MM.1S (cell line): Measurements from ENCODE around the gene BCAS4.

ENCODE experiments used
- DNase-seq: peaks from one replicate; pipeline ENCODE4 v3.0.0-alpha.2; 2015
- H2AFZ ChIP-seq: fragments of 300-600 bp; sonication (generic); 2 replicates; pipeline ENCODE4 v1.6.0; 2016; ENCODE audit warnings: antibody characterized with exemption, low read length
- H3F3A ChIP-seq: fragments of 300-600 bp; sonication (generic); 2 replicates; pipeline ENCODE4 v1.6.1; 2016; ENCODE audit warnings: mild to moderate bottlenecking, antibody characterized with exemption, low read length, moderate library complexity, mixed read lengths; ENCODE audit not compliant: insufficient read depth
- H3K27ac ChIP-seq: fragments of 300-600 bp; sonication (generic); 2 replicates; pipeline ENCODE4 v1.5.1; 2016; ENCODE audit warnings: mild to moderate bottlenecking, low read length
- H3K27me3 ChIP-seq: fragments of 300-600 bp; sonication (generic); replicated peaks from 2 replicates; pipeline ENCODE4 v1.6.0; 2016; ENCODE audit warnings: low read length; ENCODE audit not compliant: insufficient read depth
- H3K36me3 ChIP-seq: fragments of 300-600 bp; sonication (generic); replicated peaks from 2 replicates; pipeline ENCODE4 v1.6.1; 2016; ENCODE audit warnings: mild to moderate bottlenecking, low read length, mixed read lengths; ENCODE audit not compliant: insufficient read depth
- H3K4me1 ChIP-seq: fragments of 300-600 bp; sonication (generic); 2 replicates; pipeline ENCODE4 v1.6.1; 2016; ENCODE audit warnings: low read length, mixed read lengths
- H3K4me2 ChIP-seq: fragments of 300-600 bp; sonication (generic); 2 replicates; pipeline ENCODE4 v1.6.0; 2016; ENCODE audit warnings: low read depth, low read length
- H3K4me3 ChIP-seq: fragments of 300-600 bp; sonication (generic); 2 replicates; pipeline ENCODE4 v1.5.1; 2016; ENCODE audit warnings: low read length, mixed read lengths
- H3K79me2 ChIP-seq: fragments of 300-600 bp; sonication (generic); 2 replicates; pipeline ENCODE4 v1.6.1; 2016; ENCODE audit warnings: mixed run types, low read length, mixed read lengths
- H3K9ac ChIP-seq: fragments of 300-600 bp; sonication (generic); 2 replicates; pipeline ENCODE4 v1.6.1; 2016; ENCODE audit warnings: low read length, mixed read lengths
- H3K9me2 ChIP-seq: fragments of 300-600 bp; sonication (generic); replicated peaks from 2 replicates; pipeline ENCODE4 v1.6.1; 2016; ENCODE audit warnings: mild to moderate bottlenecking, low read length, mixed read lengths; ENCODE audit not compliant: insufficient read depth
- H3K9me3 ChIP-seq: fragments of 300-600 bp; sonication (generic); replicated peaks from 2 replicates; pipeline ENCODE4 v1.6.1; 2016; ENCODE audit warnings: mild to moderate bottlenecking, low read length, mixed read lengths; ENCODE audit not compliant: insufficient read depth
- H4K20me1 ChIP-seq: fragments of 300-600 bp; sonication (generic); 2 replicates; pipeline ENCODE4 v1.6.1; 2016; ENCODE audit warnings: mild to moderate bottlenecking, low read length, moderate library complexity, mixed read lengths; ENCODE audit not compliant: insufficient read depth
- EZH2 ChIP-seq: fragments of 300-600 bp; sonication (generic); optimal IDR thresholded peaks from 2 replicates; pipeline ENCODE3; 2017; ENCODE audit warnings: low read depth, mild to moderate bottlenecking, antibody characterized with exemption, low read length, mixed read lengths
- EZH2phosphoT487 ChIP-seq: fragments of 300-600 bp; sonication (generic); IDR thresholded peaks from 2 replicates; pipeline ENCODE4 v1.6.1; 2018; ENCODE audit warnings: antibody characterized with exemption, low read length
- TF ChIP-seq, protein P1 (sequence below): fragments of 300-600 bp; sonication (generic); IDR thresholded peaks from 2 replicates; pipeline ENCODE4 v1.5.1; 2016; ENCODE audit warnings: antibody characterized with exemption, low read length, mixed read lengths

BCAS4 gene

DNA sequence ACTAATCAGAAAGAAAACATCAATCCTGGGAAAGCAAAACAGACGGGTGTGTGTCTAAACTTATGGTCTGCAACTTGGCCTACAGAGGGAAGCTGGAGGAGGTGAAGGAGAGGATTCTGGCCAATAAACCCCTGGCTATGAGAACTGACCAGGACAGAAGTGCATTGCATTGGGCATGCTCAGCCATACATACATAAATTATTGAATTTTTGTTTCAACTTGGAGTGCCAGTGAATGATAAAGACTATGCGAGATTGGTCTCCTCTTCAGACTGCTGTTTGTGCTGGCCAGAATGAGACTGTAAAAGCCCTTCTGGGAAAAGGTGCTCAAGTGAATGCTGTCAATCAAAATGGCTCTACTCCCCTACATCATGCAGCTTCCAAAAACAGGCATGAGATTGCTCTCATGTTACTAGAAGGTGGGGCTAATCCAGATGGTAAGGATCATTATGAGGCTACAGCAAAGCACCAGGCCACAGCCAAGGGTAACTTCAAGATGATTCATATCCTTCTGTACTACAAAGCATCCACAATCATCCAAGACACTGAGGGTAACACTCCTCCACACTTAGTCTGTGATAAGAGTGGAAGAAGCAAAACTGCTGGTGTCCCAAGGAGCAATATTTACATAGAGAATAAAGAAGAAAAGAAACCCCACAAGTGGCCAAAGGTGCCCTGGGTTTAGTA is 119.0 kb downstream of the BCAS4 start:
- Histone ChIP-seq H4K20me1 (peaks cover 93% of the 10 kb centered on the region), H3K36me3 (peaks cover 19% of the 10 kb centered on the region), H2AFZ (no peak overlapping the region), H3K79me2 (peaks cover 99% of the 10 kb centered on the region), H3K27ac (no peak overlapping the region), H3K9ac (no peak overlapping the region), H3K4me2 (no peak overlapping the region), H3K9me3 (no peaks in the 10 kb centered on the region), H3K4me3 (no peak overlapping the region), H3K9me2 (no peaks in the 10 kb centered on the region), H3K4me1 (peaks cover 32% of the 10 kb centered on the region), H3K27me3 (no peaks in the 10 kb centered on the region), H3F3A (peaks cover 28% of the 10 kb centered on the region; the same call in 1 of the 2 replicates)
- TF ChIP-seq, protein P1, sequence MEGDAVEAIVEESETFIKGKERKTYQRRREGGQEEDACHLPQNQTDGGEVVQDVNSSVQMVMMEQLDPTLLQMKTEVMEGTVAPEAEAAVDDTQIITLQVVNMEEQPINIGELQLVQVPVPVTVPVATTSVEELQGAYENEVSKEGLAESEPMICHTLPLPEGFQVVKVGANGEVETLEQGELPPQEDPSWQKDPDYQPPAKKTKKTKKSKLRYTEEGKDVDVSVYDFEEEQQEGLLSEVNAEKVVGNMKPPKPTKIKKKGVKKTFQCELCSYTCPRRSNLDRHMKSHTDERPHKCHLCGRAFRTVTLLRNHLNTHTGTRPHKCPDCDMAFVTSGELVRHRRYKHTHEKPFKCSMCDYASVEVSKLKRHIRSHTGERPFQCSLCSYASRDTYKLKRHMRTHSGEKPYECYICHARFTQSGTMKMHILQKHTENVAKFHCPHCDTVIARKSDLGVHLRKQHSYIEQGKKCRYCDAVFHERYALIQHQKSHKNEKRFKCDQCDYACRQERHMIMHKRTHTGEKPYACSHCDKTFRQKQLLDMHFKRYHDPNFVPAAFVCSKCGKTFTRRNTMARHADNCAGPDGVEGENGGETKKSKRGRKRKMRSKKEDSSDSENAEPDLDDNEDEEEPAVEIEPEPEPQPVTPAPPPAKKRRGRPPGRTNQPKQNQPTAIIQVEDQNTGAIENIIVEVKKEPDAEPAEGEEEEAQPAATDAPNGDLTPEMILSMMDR = no peak
- TF ChIP-seq EZH2 (no peak), EZH2phosphoT487 (no peak)
- DNase-seq = no peak

DNA sequence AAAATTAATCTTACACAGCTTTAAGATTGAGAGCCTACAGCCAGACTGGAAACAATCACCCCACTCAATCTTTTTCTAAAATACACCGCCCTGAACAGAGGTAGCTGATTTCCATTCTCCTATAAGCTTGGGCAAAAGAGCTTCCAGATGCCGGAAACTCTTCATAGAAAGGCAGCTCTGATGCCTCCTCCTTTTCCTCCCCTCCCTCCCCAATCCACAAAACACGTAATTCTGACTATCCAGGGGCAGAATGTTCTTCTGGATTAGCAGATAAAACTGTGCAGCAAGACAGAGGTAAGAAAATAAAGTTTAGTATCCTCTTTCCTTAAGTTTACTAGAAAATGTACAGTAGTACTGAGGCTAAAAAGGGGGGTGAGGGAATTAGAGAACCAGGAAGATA is 120.6 kb downstream of the BCAS4 start:
- Histone ChIP-seq H2AFZ (no peak overlapping the region), H3K9me3 (no peaks in the 10 kb centered on the region), H3K79me2 (peaks cover 98% of the 10 kb centered on the region), H3K27ac (no peak overlapping the region), H3F3A (peaks cover 28% of the 10 kb centered on the region; the same call in 1 of the 2 replicates), H3K9me2 (no peaks in the 10 kb centered on the region), H3K9ac (no peak overlapping the region), H3K27me3 (no peaks in the 10 kb centered on the region), H3K4me2 (no peak overlapping the region), H4K20me1 (peaks cover 88% of the 10 kb centered on the region), H3K4me1 (peaks cover 32% of the 10 kb centered on the region), H3K36me3 (peaks cover 19% of the 10 kb centered on the region), H3K4me3 (no peak overlapping the region)
- DNase-seq = no peak
- TF ChIP-seq EZH2 (no peak), EZH2phosphoT487 (no peak)
- TF ChIP-seq, protein P1 = no peak

DNA sequence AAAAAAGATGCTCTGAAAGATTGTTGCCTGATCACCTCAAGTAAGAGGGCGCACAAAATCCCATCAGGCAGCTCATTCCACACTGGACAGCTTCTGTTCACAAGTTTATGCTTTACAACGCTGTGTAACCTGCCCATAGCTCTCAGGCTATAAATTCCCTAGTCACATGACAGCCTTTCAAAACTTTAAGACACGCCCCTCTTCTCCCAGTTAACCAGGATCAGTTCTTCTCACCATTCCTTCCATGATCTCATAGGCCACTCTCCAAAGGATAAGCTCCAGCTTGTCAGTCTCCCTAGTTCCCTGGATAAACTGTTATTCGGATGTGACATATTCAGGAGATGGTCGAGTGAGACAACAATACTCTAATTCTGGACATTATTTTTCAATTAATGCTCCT is 121.4 kb downstream of the BCAS4 start:
- Histone ChIP-seq H3K9me3 (no peaks in the 10 kb centered on the region), H3K4me1 (peaks cover 25% of the 10 kb centered on the region), H3K4me3 (no peak overlapping the region), H4K20me1 (peaks cover 85% of the 10 kb centered on the region), H3K4me2 (no peak overlapping the region), H3F3A (peaks cover 23% of the 10 kb centered on the region; the same call in 1 of the 2 replicates), H3K27ac (no peak overlapping the region), H3K9ac (no peak overlapping the region), H3K27me3 (no peaks in the 10 kb centered on the region), H3K9me2 (no peaks in the 10 kb centered on the region), H3K79me2 (peaks cover 98% of the 10 kb centered on the region), H2AFZ (no peak overlapping the region), H3K36me3 (peaks cover 19% of the 10 kb centered on the region)
- no peak for DNase-seq
- TF ChIP-seq, protein P1 = no peak
- TF ChIP-seq EZH2 (no peak), EZH2phosphoT487 (no peak)
